ENCODE data around the gene NRF1. TPM values are rescaled to one million over a fixed set of nuclear protein-coding genes. Genes with fewer than 3 reads are reported as not detected.

NRF1 gene
- total and polyA plus RNA-seq, 2 of the 13 experiments (the other 11 are each of a cell fraction or from before 2014, with no cell fraction given) = 9.3 to 10.1 TPM

GRCh38 chr7:129742256-129742655 lies 130.7 kb downstream of the NRF1 start:
- Histone ChIP-seq H3K27me3 (ENCODE audit: control insufficient read depth in 1 of 2, insufficient read depth in 2 of 2, low read length in 2 of 2) (no peaks in the 10 kb centered on the region), H3K27ac (ENCODE audit: extremely low read length, insufficient read depth, low read length) (no peak overlapping the region), H3K79me2 (ENCODE audit: insufficient read depth, low read length) (no peaks in the 10 kb centered on the region), H3K4me2 (ENCODE audit: low read depth, low read length) (no peak overlapping the region), H3K9me3 (ENCODE audit: low read length) (no peaks in the 10 kb centered on the region), H3K36me3 (replicated peaks in 1 of 2; ENCODE audit: control insufficient read depth in 1 of 2, insufficient read depth in 2 of 2, low read length in 2 of 2) (peaks cover 8 to 32% of the 10 kb centered on the region in 2 experiments; a peak in 4 of 5 replicates), H3K9ac (ENCODE audit: insufficient read depth, low read depth, low read length) (no peak overlapping the region), H3K4me1 (ENCODE audit: insufficient read depth, low read length) (peaks cover 10% of the 10 kb centered on the region; the same call in 1 of the 2 replicates), H2AFZ (ENCODE audit: low read length) (no peak overlapping the region), H3K4me3 (replicated peaks in 1 of 3; ENCODE audit: insufficient read depth in 1 of 3, low read depth in 2 of 3, low read length in 3 of 3) (no peak overlapping the region), H4K20me1 (ENCODE audit: insufficient read depth, low read length) (no peaks in the 10 kb centered on the region)
- FAIRE-seq (no peak), DNase-seq (ENCODE audit: low spot score) (no peak), ATAC-seq (no peak)
- TF ChIP-seq ZEB1 (IDR thresholded peaks at IDR 0.05; ENCODE audit: insufficient replicate concordance, low read depth) = no peak
- TF ChIP-seq ZNF792 (CRISPR knock-in tag; IDR thresholded peaks at IDR 0.05) = no peak
- TF ChIP-seq ZNF580 (CRISPR knock-in tag; IDR thresholded peaks at IDR 0.05; ENCODE audit: borderline replicate concordance, low read depth) = no peak
- intact Hi-C loops (cut with micrococcal nuclease; ENCODE audit: unreplicated experiment) = no loop called here
- no TSS peak for BruUV-seq (replicated peaks)
- in situ Hi-C loops (cut with HindIII; ENCODE audit: extremely low pct_ligation_motif_present, low pct_unique_long_range_greater_than_20kb) = no loop called here
- POLR2A ChIA-PET = no interaction called here
- CTCF ChIA-PET (ENCODE audit: low intra/inter-chr PET ratio, low total read pairs) = no interaction called here
- 100% methylated on average over 5 of the region's 5 CpGs for WGBS (ENCODE audit: low lambda C conversion rate)

- ChIA-PET POLR2A (no interaction called here), CTCF (ENCODE audit: low intra/inter-chr PET ratio, low total read pairs) (no interaction called here)
- no peaks in the 10 kb centered on the region for H3K4me1 ChIP-seq (ENCODE audit: insufficient read depth, low read length)
- no peak overlapping the region for H3K27ac ChIP-seq (ENCODE audit: extremely low read length, insufficient read depth, low read length)
- H3K27me3 ChIP-seq (ENCODE audit: control insufficient read depth in 1 of 2, insufficient read depth in 2 of 2, low read length in 2 of 2) = no peaks in the 10 kb centered on the region
- H3K4me3 ChIP-seq (replicated peaks in 1 of 3; ENCODE audit: insufficient read depth in 1 of 3, low read depth in 2 of 3, low read length in 3 of 3) = no peak overlapping the region
- no peaks in the 10 kb centered on the region for H4K20me1 ChIP-seq (ENCODE audit: insufficient read depth, low read length)
- H3K36me3 ChIP-seq (replicated peaks in 1 of 2; ENCODE audit: control insufficient read depth in 1 of 2, insufficient read depth in 2 of 2, low read length in 2 of 2) = peaks cover 8 to 40% of the 10 kb centered on the region in 2 experiments; a peak in 4 of 5 replicates
- in situ Hi-C loops (cut with HindIII; ENCODE audit: extremely low pct_ligation_motif_present, low pct_unique_long_range_greater_than_20kb) = no loop called here
- FAIRE-seq (no peak), ATAC-seq (no peak), DNase-seq (ENCODE audit: low spot score) (no peak)
- H3K9me3 ChIP-seq (ENCODE audit: low read length) = no peaks in the 10 kb centered on the region
- H3K9ac ChIP-seq (ENCODE audit: insufficient read depth, low read depth, low read length) = no peak overlapping the region
- intact Hi-C loops (cut with micrococcal nuclease; ENCODE audit: unreplicated experiment) = no loop called here
- H3K79me2 ChIP-seq (ENCODE audit: insufficient read depth, low read length) = no peaks in the 10 kb centered on the region
- WGBS (ENCODE audit: low lambda C conversion rate) = 93% methylated on average over 4 of the region's 4 CpGs
- no peak overlapping the region for H2AFZ ChIP-seq (ENCODE audit: low read length)
- no peak overlapping the region for H3K4me2 ChIP-seq (ENCODE audit: low read depth, low read length)
- no TSS peak for BruUV-seq (replicated peaks)
- TF ChIP-seq MAZ (IDR thresholded peaks at IDR 0.05; ENCODE audit: borderline replicate concordance, low read depth, low read length) = no peak
- TF ChIP-seq MAZ (CRISPR knock-in tag; IDR thresholded peaks at IDR 0.05; ENCODE audit: low read depth) = no peak
- no peak for TF ChIP-seq NFIB (CRISPR knock-in tag; IDR thresholded peaks at IDR 0.05; ENCODE audit: borderline replicate concordance)
- TF ChIP-seq ZNF460 (CRISPR knock-in tag; IDR thresholded peaks at IDR 0.05; ENCODE audit: borderline replicate concordance) = no peak
- TF ChIP-seq ZNF382 (CRISPR knock-in tag; IDR thresholded peaks at IDR 0.05; ENCODE audit: borderline replicate concordance) = no peak
- no peak for TF ChIP-seq ZNF530 (CRISPR knock-in tag; IDR thresholded peaks at IDR 0.05; ENCODE audit: low read depth)
- no peak for TF ChIP-seq PRDM15 (CRISPR knock-in tag; IDR thresholded peaks at IDR 0.05)
- no peak for TF ChIP-seq ZSCAN20 (CRISPR knock-in tag; IDR thresholded peaks at IDR 0.05; ENCODE audit: borderline replicate concordance)
Measured at GRCh38 chr7:129746857-129747529, 135.5 kb downstream of the NRF1 start.
